Neural progenitor cell (in vitro differentiated cells): ENCODE results near the gene CPT1A. TPM values are rescaled to one million over a fixed set of nuclear protein-coding genes. Genes with fewer than 3 reads are reported as not detected.

ENCODE experiments used
- DNase-seq: peaks from one replicate; pipeline ENCODE4 v3.0.0-alpha.2; 2016; ENCODE audit warnings: low spot score
- H2AFZ ChIP-seq: fragments of 200-600 bp; sonication (generic); replicated peaks from 2 replicates; pipeline ENCODE4 v1.6.1; 2016; ENCODE audit warnings: antibody characterized with exemption
- H3F3A ChIP-seq: fragments of 200-600 bp; sonication (generic); 2 replicates; pipeline ENCODE4 v1.6.1; 2016; ENCODE audit warnings: antibody characterized with exemption, low read depth
- H3K27ac ChIP-seq: fragments of 200-600 bp; sonication (generic); 2 replicates; pipeline ENCODE4 v1.5.1; 2016; ENCODE audit warnings: mild to moderate bottlenecking
- H3K27me3 ChIP-seq: fragments of 200-600 bp; sonication (generic); 2 replicates; pipeline ENCODE4 v1.6.1; 2016; ENCODE audit warnings: mild to moderate bottlenecking, moderate library complexity
- H3K36me3 ChIP-seq: fragments of 200-600 bp; sonication (generic); 2 replicates; pipeline ENCODE4 v1.5.1; 2016
- H3K4me1 ChIP-seq: fragments of 200-600 bp; sonication (generic); 2 replicates; pipeline ENCODE4 v1.6.1; 2016; ENCODE audit warnings: mixed run types
- H3K4me2 ChIP-seq: fragments of 200-600 bp; sonication (generic); 2 replicates; pipeline ENCODE4 v1.6.1; 2016
- H3K4me3 ChIP-seq: fragments of 200-600 bp; sonication (generic); 2 replicates; pipeline ENCODE4 v1.5.1; 2016
- H3K79me2 ChIP-seq: fragments of 200-600 bp; sonication (generic); 2 replicates; pipeline ENCODE4 v1.6.1; 2016; ENCODE audit warnings: low read depth
- H3K9ac ChIP-seq: fragments of 200-600 bp; sonication (generic); 2 replicates; pipeline ENCODE4 v1.6.1; 2016
- H3K9me3 ChIP-seq: fragments of 200-600 bp; sonication (generic); 2 replicates; pipeline ENCODE4 v1.5.1; 2016; ENCODE audit warnings: low read depth
- H4K20me1 ChIP-seq: fragments of 200-600 bp; sonication (generic); 2 replicates; pipeline ENCODE4 v1.6.1; 2016; ENCODE audit warnings: low read depth
- H3K27ac Mint-ChIP-seq: 3 replicates; pipeline ENCODE4 v1.8.0; 2021; ENCODE audit warnings: mixed read lengths
- H3K27me3 Mint-ChIP-seq: 2 replicates; pipeline ENCODE4 v1.8.0; 2022; ENCODE audit warnings: low read depth, mild to moderate bottlenecking, inconsistent platforms, moderate library complexity, mixed read lengths; ENCODE audit not compliant: insufficient read depth
- H3K36me3 Mint-ChIP-seq: 3 replicates; pipeline ENCODE4 v1.8.0; 2021; ENCODE audit warnings: mixed read lengths
- H3K4me1 Mint-ChIP-seq: 3 replicates; pipeline ENCODE4 v1.8.0; 2021; ENCODE audit warnings: mixed read lengths
- H3K4me3 Mint-ChIP-seq: 3 replicates; pipeline ENCODE4 v1.8.0; 2021; ENCODE audit warnings: mild to moderate bottlenecking, moderate library complexity, mixed read lengths
- H3K9me3 Mint-ChIP-seq: 3 replicates; pipeline ENCODE4 v1.8.0; 2020; ENCODE audit warnings: mixed read lengths
- EZH2 ChIP-seq: fragments of 200-600 bp; sonication (generic); IDR thresholded peaks from 2 replicates; pipeline ENCODE4 v1.6.1; 2017; ENCODE audit warnings: antibody characterized with exemption, mild to moderate bottlenecking, moderate library complexity
- EZH2phosphoT487 ChIP-seq: fragments of 200-600 bp; sonication (generic); IDR thresholded peaks from 2 replicates; pipeline ENCODE4 v1.6.1; 2017; ENCODE audit warnings: antibody characterized with exemption
- total RNA-seq: library from RNA; depleted of rRNA; stranded (reverse); fragments of >200 nt; gene quantifications from 2 replicates; pipeline ENCODE4 v1.2.3, GENCODE V29; 2015; ENCODE audit warnings: low replicate concordance
- TF ChIP-seq, protein P1 (sequence below): fragments of 200-600 bp; sonication (generic); IDR thresholded peaks from 2 replicates; pipeline ENCODE4 v1.5.1; 2017; ENCODE audit warnings: antibody characterized with exemption, mild to moderate bottlenecking

The CPT1A gene
- total RNA-seq, 1 donor from 2014 or later: 0.64 TPM

DNA sequence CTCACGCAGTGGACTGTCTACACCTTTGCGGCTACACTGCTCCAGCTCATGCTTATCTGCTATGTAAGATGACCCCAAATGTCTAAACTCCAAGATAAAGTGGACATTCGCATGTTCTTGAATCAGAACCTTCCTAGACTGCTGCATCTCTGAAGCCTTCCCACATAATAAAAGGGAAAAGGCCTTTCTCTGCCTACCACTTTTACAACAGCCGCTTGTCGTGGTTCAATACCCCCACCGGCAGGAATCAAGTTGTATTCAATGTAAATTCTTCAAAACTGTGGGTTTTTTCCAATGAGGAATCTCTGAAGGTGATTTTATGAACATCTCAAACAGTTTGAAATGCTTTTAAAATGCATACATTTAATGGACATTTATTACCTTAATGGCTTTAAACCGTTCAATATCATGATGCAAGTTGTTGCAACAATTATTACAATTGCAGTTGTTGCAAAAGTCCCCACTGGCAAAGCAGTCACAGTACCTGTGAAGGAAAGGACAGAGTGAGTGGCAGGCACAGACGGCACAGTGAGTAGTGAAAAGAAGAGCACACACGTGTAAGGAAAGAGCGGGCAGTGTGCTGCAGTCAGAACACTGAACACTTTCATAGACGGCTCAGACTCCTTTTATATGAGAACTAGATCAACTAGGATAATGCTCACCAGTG is 126.1 kb downstream of the CPT1A start:
- Histone ChIP-seq H4K20me1 (peaks cover 7% of the 10 kb centered on the region), H2AFZ (no peak overlapping the region), H3K36me3 (no peaks in the 10 kb centered on the region), H3K27ac (no peak overlapping the region), H3K79me2 (no peaks in the 10 kb centered on the region), H3K4me2 (peak overlapping the region; percentile 25), H3K9me3 (no peaks in the 10 kb centered on the region), H3K4me1 (peaks cover 50% of the 10 kb centered on the region), H3K9ac (no peak overlapping the region), H3F3A (peaks cover 23% of the 10 kb centered on the region), H3K4me3 (no peak overlapping the region), H3K27me3 (no peaks in the 10 kb centered on the region)
- Mint-ChIP-seq H3K4me1 (peaks cover 29% of the 10 kb centered on the region), H3K9me3 (peaks cover 12% of the 10 kb centered on the region), H3K27me3 (peaks cover 15% of the 10 kb centered on the region), H3K27ac (no peak overlapping the region), H3K36me3 (no peaks in the 10 kb centered on the region), H3K4me3 (no peak overlapping the region)
- TF ChIP-seq EZH2phosphoT487 (no peak), EZH2 (no peak)
- TF ChIP-seq, protein P1, sequence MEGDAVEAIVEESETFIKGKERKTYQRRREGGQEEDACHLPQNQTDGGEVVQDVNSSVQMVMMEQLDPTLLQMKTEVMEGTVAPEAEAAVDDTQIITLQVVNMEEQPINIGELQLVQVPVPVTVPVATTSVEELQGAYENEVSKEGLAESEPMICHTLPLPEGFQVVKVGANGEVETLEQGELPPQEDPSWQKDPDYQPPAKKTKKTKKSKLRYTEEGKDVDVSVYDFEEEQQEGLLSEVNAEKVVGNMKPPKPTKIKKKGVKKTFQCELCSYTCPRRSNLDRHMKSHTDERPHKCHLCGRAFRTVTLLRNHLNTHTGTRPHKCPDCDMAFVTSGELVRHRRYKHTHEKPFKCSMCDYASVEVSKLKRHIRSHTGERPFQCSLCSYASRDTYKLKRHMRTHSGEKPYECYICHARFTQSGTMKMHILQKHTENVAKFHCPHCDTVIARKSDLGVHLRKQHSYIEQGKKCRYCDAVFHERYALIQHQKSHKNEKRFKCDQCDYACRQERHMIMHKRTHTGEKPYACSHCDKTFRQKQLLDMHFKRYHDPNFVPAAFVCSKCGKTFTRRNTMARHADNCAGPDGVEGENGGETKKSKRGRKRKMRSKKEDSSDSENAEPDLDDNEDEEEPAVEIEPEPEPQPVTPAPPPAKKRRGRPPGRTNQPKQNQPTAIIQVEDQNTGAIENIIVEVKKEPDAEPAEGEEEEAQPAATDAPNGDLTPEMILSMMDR: no peak
- no peak for DNase-seq

GRCh38 chr11:68714060-68714856 is 127.5 kb downstream of the CPT1A start:
- Histone ChIP-seq H3K27me3 (no peaks in the 10 kb centered on the region), H3K36me3 (no peaks in the 10 kb centered on the region), H3K4me2 (peak overlapping the region; percentile 19), H3K9ac (no peak overlapping the region), H3K9me3 (no peaks in the 10 kb centered on the region), H3F3A (peaks cover 36% of the 10 kb centered on the region), H3K79me2 (no peaks in the 10 kb centered on the region), H4K20me1 (peaks cover 10% of the 10 kb centered on the region), H2AFZ (no peak overlapping the region), H3K4me1 (peaks cover 58% of the 10 kb centered on the region), H3K27ac (no peak overlapping the region), H3K4me3 (no peak overlapping the region)
- H3K27ac Mint-ChIP-seq: no peak overlapping the region
- peak; percentile 58 for DNase-seq
- H3K4me1 Mint-ChIP-seq: peaks cover 35% of the 10 kb centered on the region
- H3K27me3 Mint-ChIP-seq: peaks cover 17% of the 10 kb centered on the region
- TF ChIP-seq, protein P1: no peak
- TF ChIP-seq EZH2phosphoT487 (no peak), EZH2 (no peak)
- H3K36me3 Mint-ChIP-seq: no peaks in the 10 kb centered on the region
- peaks cover 4% of the 10 kb centered on the region for H3K9me3 Mint-ChIP-seq
- no peak overlapping the region for H3K4me3 Mint-ChIP-seq

GRCh38 chr11:68711114-68711513 is 130.6 kb downstream of the CPT1A start:
- Mint-ChIP-seq H3K36me3 (peaks cover under 1% of the 10 kb centered on the region), H3K4me1 (peaks cover 50% of the 10 kb centered on the region), H3K9me3 (no peaks in the 10 kb centered on the region), H3K27me3 (peaks cover 18% of the 10 kb centered on the region), H3K4me3 (no peak overlapping the region), H3K27ac (peak overlapping the region; percentile 0)
- TF ChIP-seq EZH2: no peak
- TF ChIP-seq, protein P1: no peak
- TF ChIP-seq EZH2phosphoT487: no peak
- H3K9me3 ChIP-seq: no peaks in the 10 kb centered on the region
- peaks cover 39% of the 10 kb centered on the region for H3F3A ChIP-seq
- no peak overlapping the region for H3K27ac ChIP-seq
- H3K4me3 ChIP-seq: peak overlapping the region; percentile 25
- no peak for DNase-seq
- peak overlapping the region; percentile 68 for H3K4me2 ChIP-seq
- no peaks in the 10 kb centered on the region for H3K36me3 ChIP-seq
- H2AFZ ChIP-seq: no peak overlapping the region
- H4K20me1 ChIP-seq: peaks cover 10% of the 10 kb centered on the region
- no peaks in the 10 kb centered on the region for H3K79me2 ChIP-seq
- H3K4me1 ChIP-seq: peaks cover 73% of the 10 kb centered on the region
- H3K27me3 ChIP-seq: no peaks in the 10 kb centered on the region
- no peak overlapping the region for H3K9ac ChIP-seq
